Thyroid gland (tissue), 4 donors: Measurements from ENCODE around the gene AP1B1. TPM values are rescaled to one million over a fixed set of nuclear protein-coding genes. Genes with fewer than 3 reads are reported as not detected.

ENCODE experiments used
- DNase-seq, 2 donors: peaks; one replicate each; pipeline ENCODE4 v3.0.0-alpha.2; 2019
- H3K27ac ChIP-seq, 3 donors: fragments of 200-600 bp; sonication (generic); 1 replicate in 2 of 3; 2 replicates in 1 of 3; pipeline ENCODE4 v1.5.1; 2016 to 2019; ENCODE audit warnings: mild to moderate bottlenecking in 1 of 3, moderate library complexity in 1 of 3
- H3K27me3 ChIP-seq: fragments of 200-600 bp; sonication (generic); one replicate; pipeline ENCODE4 v1.5.1; 2019
- H3K36me3 ChIP-seq, 2 donors: fragments of 200-600 bp; sonication (generic); one replicate each; pipeline ENCODE4 v1.5.1; 2016 to 2019
- H3K4me1 ChIP-seq, 2 donors: fragments of 200-600 bp; sonication (generic); one replicate each; pipeline ENCODE4 v1.5.1; 2017 to 2019
- H3K4me3 ChIP-seq, 3 donors: fragments of 200-600 bp; sonication (generic); replicated peaks in 1 of 3; 1 replicate in 2 of 3; 2 replicates in 1 of 3; pipeline ENCODE4 v1.5.1; 2016; ENCODE audit warnings: mild to moderate bottlenecking in 1 of 3
- H3K9me3 ChIP-seq: fragments of 200-600 bp; sonication (generic); one replicate; pipeline ENCODE4 v1.5.1; 2017
- POLR2A ChIP-seq, 2 donors: fragments of 450-650 bp; IDR thresholded peaks; one replicate each; pipeline ENCODE4 v1.6.1; 2017; ENCODE audit warnings: antibody characterized with exemption in 2 of 2, mild to moderate bottlenecking in 2 of 2, moderate library complexity in 1 of 2
- WGBS, 2 donors: methylation state at CpG; one replicate each; pipeline ENCODE4 v1.1.5; 2017; 5-methylcytosine and 5-hydroxymethylcytosine counted together
- intact Hi-C: fragments of 100-400 bp; cut with DNase I; formaldehyde crosslinking; loops from one replicate; pipeline ENCODE4 v1.15.1; 2023
- total RNA-seq, 4 donors: library from RNA; depleted of rRNA; stranded (reverse); fragments of >200 nt; gene quantifications; one replicate each; pipeline ENCODE4 v1.2.3, GENCODE V29; 2016
- TF ChIP-seq, protein P1 (sequence below), 6 experiments: fragments of 200-600 bp in 3 of 6; fragments of 450-650 bp in 3 of 6; sonication (generic) in 3 of 6; IDR thresholded peaks; one replicate each; pipeline ENCODE4 v1.5.1; 2016 to 2019; ENCODE audit warnings: antibody characterized with exemption in 6 of 6, mild to moderate bottlenecking in 2 of 6, inconsistent platforms in 1 of 6, moderate library complexity in 1 of 6

Gene AP1B1
- total RNA-seq, 4 donors from 2014 or later, result 45.0 to 103 (median 91.4) TPM

GRCh38 chr22:29327089-29327764 lies 61.1 kb downstream of the AP1B1 start:
- Histone ChIP-seq H3K4me3 (no peak overlapping the region), H3K4me1 (no peaks in the 10 kb centered on the region), H3K9me3 (no peaks in the 10 kb centered on the region), H3K27me3 (no peaks in the 10 kb centered on the region), H3K27ac (no peak overlapping the region), H3K36me3 (peaks cover 40 to 42% of the 10 kb centered on the region in 2 donors)
- intact Hi-C loops, result no loop called here
- 89 to 92% methylated on average over 8 to 12 of the region's 15 CpGs for WGBS, 2 donors
- no peak for TF ChIP-seq POLR2A (IDR thresholded peaks at IDR 0.05)
- TF ChIP-seq, protein P1, sequence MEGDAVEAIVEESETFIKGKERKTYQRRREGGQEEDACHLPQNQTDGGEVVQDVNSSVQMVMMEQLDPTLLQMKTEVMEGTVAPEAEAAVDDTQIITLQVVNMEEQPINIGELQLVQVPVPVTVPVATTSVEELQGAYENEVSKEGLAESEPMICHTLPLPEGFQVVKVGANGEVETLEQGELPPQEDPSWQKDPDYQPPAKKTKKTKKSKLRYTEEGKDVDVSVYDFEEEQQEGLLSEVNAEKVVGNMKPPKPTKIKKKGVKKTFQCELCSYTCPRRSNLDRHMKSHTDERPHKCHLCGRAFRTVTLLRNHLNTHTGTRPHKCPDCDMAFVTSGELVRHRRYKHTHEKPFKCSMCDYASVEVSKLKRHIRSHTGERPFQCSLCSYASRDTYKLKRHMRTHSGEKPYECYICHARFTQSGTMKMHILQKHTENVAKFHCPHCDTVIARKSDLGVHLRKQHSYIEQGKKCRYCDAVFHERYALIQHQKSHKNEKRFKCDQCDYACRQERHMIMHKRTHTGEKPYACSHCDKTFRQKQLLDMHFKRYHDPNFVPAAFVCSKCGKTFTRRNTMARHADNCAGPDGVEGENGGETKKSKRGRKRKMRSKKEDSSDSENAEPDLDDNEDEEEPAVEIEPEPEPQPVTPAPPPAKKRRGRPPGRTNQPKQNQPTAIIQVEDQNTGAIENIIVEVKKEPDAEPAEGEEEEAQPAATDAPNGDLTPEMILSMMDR (IDR thresholded peaks at IDR 0.05), result no peak
- peak in 1 of 2 donors; percentile 1 for DNase-seq

DNA sequence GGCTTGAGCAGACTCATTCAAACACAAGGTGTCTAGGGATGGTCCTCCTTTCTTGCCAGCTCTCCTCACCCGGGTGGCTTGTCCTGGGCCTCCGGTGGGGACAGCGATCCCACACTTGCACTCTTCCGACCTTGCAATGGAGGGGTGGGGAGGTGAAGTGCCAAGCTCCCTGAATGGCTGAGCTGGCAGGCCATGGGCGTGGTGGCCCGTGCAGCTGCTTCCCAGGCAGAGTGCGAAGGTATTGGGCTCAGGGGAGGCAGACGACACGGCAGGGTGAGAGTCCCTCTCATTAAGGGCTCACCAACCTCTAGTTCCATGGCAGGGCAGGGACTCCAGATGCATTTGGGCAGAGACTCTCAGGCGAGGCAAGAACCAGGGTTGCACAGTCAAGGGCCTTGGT lies 61.9 kb downstream of the AP1B1 start:
- 94 to 96% methylated on average over 7 to 9 of the region's 10 CpGs for WGBS, 2 donors

DNA sequence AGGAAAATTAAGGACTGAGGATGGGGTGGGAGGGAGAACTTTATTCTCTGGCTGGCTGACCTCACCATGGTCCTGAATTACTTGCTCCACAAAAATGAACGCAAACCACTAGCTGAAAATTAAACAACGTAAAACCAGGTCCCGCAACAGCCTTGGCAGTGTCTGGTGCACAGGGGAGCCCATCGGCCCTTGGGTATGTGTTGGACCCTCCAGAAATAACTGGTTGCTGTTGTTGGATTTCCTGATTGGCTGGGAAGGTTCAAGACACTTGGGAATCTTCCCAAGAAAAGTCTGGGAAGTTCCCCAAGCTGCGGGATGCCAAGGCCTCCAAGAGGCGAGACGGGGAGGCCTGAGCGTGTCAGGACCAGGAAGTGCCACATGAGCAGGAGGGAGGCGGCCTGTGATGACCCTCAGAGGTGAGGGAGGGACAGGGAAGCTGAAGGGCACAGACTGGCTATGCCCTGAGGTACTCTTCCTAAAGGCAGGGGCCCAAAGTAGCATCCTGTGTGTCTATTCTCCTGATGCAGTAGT lies 62.5 kb downstream of the AP1B1 start:
- Histone ChIP-seq H3K27me3 (no peaks in the 10 kb centered on the region), H3K4me3 (no peak overlapping the region), H3K27ac (no peak overlapping the region), H3K36me3 (peaks cover 32 to 33% of the 10 kb centered on the region in 2 donors), H3K9me3 (no peaks in the 10 kb centered on the region), H3K4me1 (no peaks in the 10 kb centered on the region)
- TF ChIP-seq, protein P1 (IDR thresholded peaks at IDR 0.05), result no peak
- no peak for TF ChIP-seq POLR2A (IDR thresholded peaks at IDR 0.05)
- peak in 1 of 2 donors; percentile 1 for DNase-seq
- WGBS, 2 donors, result 63 to 71% methylated on average over 9 of the region's 9 CpGs
- intact Hi-C loops, result no loop called here

More for the DNA sequence above, 61.9 kb downstream of the AP1B1 start:
- TF ChIP-seq POLR2A (IDR thresholded peaks at IDR 0.05), result no peak
- TF ChIP-seq, protein P1 (IDR thresholded peaks at IDR 0.05), result no peak
- Histone ChIP-seq H3K4me1 (no peaks in the 10 kb centered on the region), H3K9me3 (no peaks in the 10 kb centered on the region), H3K36me3 (peaks cover 38 to 39% of the 10 kb centered on the region in 2 donors), H3K4me3 (no peak overlapping the region), H3K27me3 (no peaks in the 10 kb centered on the region), H3K27ac (no peak overlapping the region)
- peak in 1 of 2 donors; percentile 1 for DNase-seq
- intact Hi-C loops, result no loop called here

- intact Hi-C loops, result no loop called here
- Histone ChIP-seq H3K4me1 (no peaks in the 10 kb centered on the region), H3K36me3 (peaks cover 28 to 31% of the 10 kb centered on the region in 2 donors), H3K4me3 (no peak overlapping the region), H3K27ac (no peak overlapping the region), H3K9me3 (no peaks in the 10 kb centered on the region), H3K27me3 (no peaks in the 10 kb centered on the region)
- no peak for DNase-seq
- TF ChIP-seq, protein P1 (IDR thresholded peaks at IDR 0.05), result no peak
- TF ChIP-seq POLR2A (IDR thresholded peaks at IDR 0.05), result no peak
- 79 to 94% methylated on average over 8 of the region's 8 CpGs for WGBS, 2 donors
Observed at GRCh38 chr22:29325356-29325755, 63.0 kb downstream of the AP1B1 start.

GRCh38 chr22:29323641-29324040 lies 64.7 kb downstream of the AP1B1 start:
- Histone ChIP-seq H3K36me3 (peaks cover 14 to 23% of the 10 kb centered on the region in 2 donors), H3K9me3 (no peaks in the 10 kb centered on the region), H3K27ac (no peak overlapping the region), H3K4me3 (no peak overlapping the region), H3K4me1 (no peaks in the 10 kb centered on the region), H3K27me3 (no peaks in the 10 kb centered on the region)
- DNase-seq, result no peak
- TF ChIP-seq, protein P1 (IDR thresholded peaks at IDR 0.05), result no peak
- intact Hi-C loops, result no loop called here
